ENCODE data around the gene NFIA.

Gene NFIA

DNA sequence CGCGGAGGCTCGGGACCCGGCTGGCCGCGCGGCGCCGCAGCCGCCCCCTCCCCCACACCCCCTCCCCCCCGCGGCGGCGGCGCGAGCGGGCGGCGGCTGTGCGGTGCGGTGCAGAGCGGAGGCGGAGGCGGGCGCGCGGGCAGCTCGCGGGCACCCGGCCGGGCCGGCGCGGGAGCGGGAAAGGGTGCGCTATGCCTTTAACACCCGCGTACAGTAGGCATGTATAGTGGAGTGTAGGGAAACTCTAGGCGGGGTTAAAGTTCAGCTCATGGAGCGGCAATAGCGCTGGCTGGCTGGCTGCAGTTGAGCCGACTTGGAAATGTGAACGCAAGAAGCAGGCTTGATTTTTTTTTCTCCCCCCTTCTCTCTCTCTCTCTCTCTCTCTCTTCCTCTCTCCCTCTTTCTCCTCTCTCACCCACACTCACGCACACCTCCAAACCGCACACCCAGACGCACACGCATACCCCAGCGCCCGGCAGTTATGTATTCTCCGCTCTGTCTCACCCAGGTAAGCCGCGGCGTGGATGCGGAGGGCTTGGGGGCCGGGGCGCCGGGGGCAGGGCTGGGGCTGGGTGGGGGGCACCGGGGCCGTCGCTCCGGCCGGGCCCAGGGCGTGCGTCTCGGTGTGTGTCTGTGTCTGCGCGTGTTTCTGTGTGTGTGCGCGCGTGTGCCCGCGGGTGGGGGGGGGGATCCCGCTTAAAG lies at the start of gene NFIA:
Gene NFIA (plus strand): TSS at position 251 of the 702 bp plus-strand sequence.
- no peaks in the 10 kb centered on the region for H3K36me3 ChIP-seq (ENCODE audit: control insufficient read depth in 5 of 5, insufficient read depth in 5 of 5, low read length in 5 of 5)
- H3K27me3 ChIP-seq (ENCODE audit: control insufficient read depth in 5 of 5, insufficient read depth in 4 of 5, low read length in 5 of 5), result no peaks in the 10 kb centered on the region
- peaks cover 8 to 67% (median 59%) of the 10 kb centered on the region in 5 donors for H3K4me1 ChIP-seq (ENCODE audit: control insufficient read depth in 5 of 5, insufficient read depth in 5 of 5, low read length in 5 of 5)
- peak within 1 kb of the TSS; percentile 89 for H3K27ac ChIP-seq (ENCODE audit: low read depth, low read length)
- no peaks in the 10 kb centered on the region for H3K9me3 ChIP-seq (ENCODE audit: control insufficient read depth in 5 of 5, low read length in 5 of 5)
- peak within 1 kb of the TSS; percentile 60 to 92 (median 79) for H3K9ac ChIP-seq (ENCODE audit: low read length in 5 of 5)
- peak within 1 kb of the TSS; percentile 81 to 99 (median 93) for H3K4me3 ChIP-seq (ENCODE audit: low read depth in 1 of 5, low read length in 5 of 5)

DNA sequence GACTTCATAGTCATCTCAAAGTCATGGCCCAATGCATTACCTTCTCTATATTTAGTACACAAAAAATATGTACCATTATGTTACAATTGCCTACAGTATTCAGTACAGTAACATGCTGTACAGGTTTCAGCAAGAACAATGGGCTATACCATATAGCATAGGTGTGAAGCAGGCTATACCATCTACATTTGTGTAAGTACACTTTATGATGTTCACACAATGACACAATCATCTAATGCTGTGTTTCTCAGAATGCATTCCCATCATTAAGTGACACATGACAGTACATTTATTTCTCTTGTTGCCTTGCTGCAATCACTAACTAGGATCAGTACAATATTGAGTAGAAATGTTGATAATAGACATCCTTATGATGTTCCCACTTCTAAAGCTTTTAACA lies 46.5 kb upstream of the NFIA start:
- no peaks in the 10 kb centered on the region for H3K27me3 ChIP-seq (ENCODE audit: control insufficient read depth in 5 of 5, insufficient read depth in 4 of 5, low read length in 5 of 5)
- no peak overlapping the region for H3K4me3 ChIP-seq (ENCODE audit: low read depth in 1 of 5, low read length in 5 of 5)
- H3K36me3 ChIP-seq (ENCODE audit: control insufficient read depth in 5 of 5, insufficient read depth in 5 of 5, low read length in 5 of 5), result no peaks in the 10 kb centered on the region
- no peak overlapping the region for H3K27ac ChIP-seq (ENCODE audit: low read depth, low read length)
- no peak overlapping the region for H3K9ac ChIP-seq (ENCODE audit: low read length in 5 of 5)
- no peaks in the 10 kb centered on the region for H3K4me1 ChIP-seq (ENCODE audit: control insufficient read depth in 5 of 5, insufficient read depth in 5 of 5, low read length in 5 of 5)
- H3K9me3 ChIP-seq (ENCODE audit: control insufficient read depth in 5 of 5, low read length in 5 of 5), result peaks cover 0 to 2% (median 0%) of the 10 kb centered on the region in 5 donors

DNA sequence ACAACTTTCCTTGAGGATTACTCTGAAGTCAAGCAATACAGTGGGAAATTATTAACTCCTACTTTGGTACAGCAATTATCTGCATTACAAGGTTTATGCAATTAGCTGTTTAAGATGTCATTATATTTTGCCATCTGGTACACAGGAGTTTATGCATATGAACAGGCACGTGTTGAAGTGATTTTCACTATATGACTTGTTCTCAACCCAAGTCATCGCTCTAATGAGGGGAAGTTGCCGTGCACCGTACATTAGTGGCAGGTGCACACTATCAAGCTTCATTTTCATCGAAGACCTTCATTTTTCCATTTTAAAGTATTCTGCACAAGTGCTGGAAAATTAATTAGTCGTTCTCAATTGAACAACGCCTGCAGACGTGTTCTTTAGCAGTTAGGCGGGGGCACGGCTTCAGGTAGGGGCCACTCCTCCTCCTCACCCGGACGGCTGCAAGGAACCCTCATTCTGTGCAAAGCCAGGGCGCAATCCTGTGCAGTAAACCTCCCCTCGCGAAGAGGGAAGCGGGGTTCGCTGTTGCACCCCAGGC lies 39.8 kb upstream of the NFIA start:
- no peaks in the 10 kb centered on the region for H3K9me3 ChIP-seq (ENCODE audit: control insufficient read depth in 5 of 5, low read length in 5 of 5)
- no peaks in the 10 kb centered on the region for H3K27me3 ChIP-seq (ENCODE audit: control insufficient read depth in 5 of 5, insufficient read depth in 4 of 5, low read length in 5 of 5)
- H3K4me3 ChIP-seq (ENCODE audit: low read depth in 1 of 5, low read length in 5 of 5), result peak overlapping the region; percentile 54 to 77 (median 68)
- no peak overlapping the region for H3K27ac ChIP-seq (ENCODE audit: low read depth, low read length)
- peaks cover 0 to 14% (median 6%) of the 10 kb centered on the region in 5 donors for H3K4me1 ChIP-seq (ENCODE audit: control insufficient read depth in 5 of 5, insufficient read depth in 5 of 5, low read length in 5 of 5)
- peak overlapping the region in 4 of 5 donors; percentile 57 to 93 (median 82) for H3K9ac ChIP-seq (ENCODE audit: low read length in 5 of 5)
- H3K36me3 ChIP-seq (ENCODE audit: control insufficient read depth in 5 of 5, insufficient read depth in 5 of 5, low read length in 5 of 5), result no peaks in the 10 kb centered on the region

DNA sequence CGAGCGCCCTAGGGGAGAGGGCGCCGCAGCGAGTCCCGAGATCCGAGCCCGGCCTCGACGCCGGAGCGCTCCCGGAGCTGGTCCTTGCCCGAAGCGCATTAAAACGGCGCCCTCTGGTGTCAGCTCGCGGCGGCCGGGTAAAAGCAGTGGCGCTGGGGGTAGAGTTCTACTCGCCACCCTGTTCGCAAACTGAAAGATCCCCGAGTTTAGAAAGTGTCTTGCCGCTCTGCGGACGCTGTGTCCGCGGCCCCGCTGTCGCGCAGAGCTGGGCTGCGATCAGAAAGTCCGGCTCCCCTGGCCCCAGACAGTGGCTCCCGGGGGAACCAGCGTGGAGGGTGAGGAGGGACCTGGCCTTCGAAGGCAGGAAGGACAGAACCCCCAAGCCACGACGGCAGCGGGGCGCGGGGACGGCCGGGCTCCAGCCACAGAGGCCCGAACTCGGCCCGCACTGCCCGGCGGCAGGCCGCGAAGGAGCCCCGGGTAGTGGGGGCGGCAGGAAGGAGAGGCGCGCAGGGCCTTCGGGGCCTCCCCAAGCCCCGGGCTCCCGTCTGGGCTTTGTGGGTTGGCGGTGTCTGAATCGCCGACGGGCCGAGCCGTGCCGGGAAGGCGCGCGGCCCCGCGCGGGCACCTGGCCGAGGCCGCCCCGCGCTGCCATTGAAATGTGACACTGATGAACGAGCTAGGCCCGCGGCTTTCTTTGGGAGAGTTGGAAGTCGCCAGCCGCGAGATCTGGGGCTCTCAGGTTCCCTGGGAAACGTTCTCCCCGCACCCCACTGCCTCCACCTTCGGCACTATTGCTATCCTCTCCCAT lies 39.1 kb upstream of the NFIA start:
- H3K36me3 ChIP-seq (ENCODE audit: control insufficient read depth in 5 of 5, insufficient read depth in 5 of 5, low read length in 5 of 5), result no peaks in the 10 kb centered on the region
- H3K4me3 ChIP-seq (ENCODE audit: low read depth in 1 of 5, low read length in 5 of 5), result peak overlapping the region; percentile 55 to 77 (median 68)
- peak overlapping the region; percentile 69 for H3K27ac ChIP-seq (ENCODE audit: low read depth, low read length)
- no peaks in the 10 kb centered on the region for H3K9me3 ChIP-seq (ENCODE audit: control insufficient read depth in 5 of 5, low read length in 5 of 5)
- H3K9ac ChIP-seq (ENCODE audit: low read length in 5 of 5), result peak overlapping the region in 4 of 5 donors; percentile 57 to 93 (median 82)
- H3K27me3 ChIP-seq (ENCODE audit: control insufficient read depth in 5 of 5, insufficient read depth in 4 of 5, low read length in 5 of 5), result no peaks in the 10 kb centered on the region
- H3K4me1 ChIP-seq (ENCODE audit: control insufficient read depth in 5 of 5, insufficient read depth in 5 of 5, low read length in 5 of 5), result peaks cover 0 to 14% (median 6%) of the 10 kb centered on the region in 5 donors

DNA sequence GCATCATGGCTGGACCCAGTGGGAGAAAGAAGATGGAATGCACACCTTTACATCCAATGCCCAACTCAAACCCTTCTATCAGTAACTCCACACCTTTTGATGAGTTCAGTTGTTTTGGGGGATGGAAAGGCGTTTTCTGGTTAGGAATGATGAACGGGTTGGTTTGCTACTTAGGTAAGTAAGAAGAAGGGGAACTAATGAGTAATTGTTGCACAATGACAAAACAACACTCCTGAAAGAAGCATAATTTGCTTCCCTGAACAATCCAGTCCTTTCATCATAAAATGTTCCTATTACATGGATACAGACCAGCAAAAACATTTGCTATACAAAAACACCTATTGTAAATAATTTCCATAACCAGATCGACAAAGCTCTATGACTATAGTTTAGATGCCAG lies 35.9 kb upstream of the NFIA start:
- Histone ChIP-seq H3K4me1 (ENCODE audit: control insufficient read depth in 5 of 5, insufficient read depth in 5 of 5, low read length in 5 of 5) (peaks cover 3 to 24% (median 13%) of the 10 kb centered on the region in 5 donors), H3K36me3 (ENCODE audit: control insufficient read depth in 5 of 5, insufficient read depth in 5 of 5, low read length in 5 of 5) (no peaks in the 10 kb centered on the region), H3K9ac (ENCODE audit: low read length in 5 of 5) (no peak overlapping the region), H3K27me3 (ENCODE audit: control insufficient read depth in 5 of 5, insufficient read depth in 4 of 5, low read length in 5 of 5) (no peaks in the 10 kb centered on the region), H3K9me3 (ENCODE audit: control insufficient read depth in 5 of 5, low read length in 5 of 5) (no peaks in the 10 kb centered on the region), H3K4me3 (ENCODE audit: low read depth in 1 of 5, low read length in 5 of 5) (no peak overlapping the region), H3K27ac (ENCODE audit: low read depth, low read length) (no peak overlapping the region)

DNA sequence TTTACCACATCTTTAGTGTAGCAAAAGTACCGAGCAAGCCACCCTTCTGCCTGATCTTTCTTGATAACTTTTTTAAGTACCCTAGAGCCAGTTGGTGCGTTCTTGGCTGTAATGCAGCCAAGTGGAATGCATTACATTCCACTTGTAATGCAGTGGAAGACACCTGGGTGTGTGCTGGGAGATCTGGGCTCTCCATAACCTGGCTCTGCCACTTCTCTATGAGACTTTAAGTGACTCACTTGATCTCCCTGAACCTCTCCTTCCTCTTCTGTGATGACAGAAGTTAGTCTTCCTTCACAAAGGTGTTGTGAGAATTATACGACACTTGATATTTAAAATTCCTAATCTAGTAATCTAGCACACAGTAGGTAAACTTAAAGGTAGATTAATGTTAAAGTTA lies 35.3 kb upstream of the NFIA start:
- no peak overlapping the region for H3K4me3 ChIP-seq (ENCODE audit: low read depth in 1 of 5, low read length in 5 of 5)
- H3K36me3 ChIP-seq (ENCODE audit: control insufficient read depth in 5 of 5, insufficient read depth in 5 of 5, low read length in 5 of 5), result no peaks in the 10 kb centered on the region
- no peaks in the 10 kb centered on the region for H3K27me3 ChIP-seq (ENCODE audit: control insufficient read depth in 5 of 5, insufficient read depth in 4 of 5, low read length in 5 of 5)
- H3K4me1 ChIP-seq (ENCODE audit: control insufficient read depth in 5 of 5, insufficient read depth in 5 of 5, low read length in 5 of 5), result peaks cover 3 to 30% (median 18%) of the 10 kb centered on the region in 5 donors
- no peaks in the 10 kb centered on the region for H3K9me3 ChIP-seq (ENCODE audit: control insufficient read depth in 5 of 5, low read length in 5 of 5)
- H3K27ac ChIP-seq (ENCODE audit: low read depth, low read length), result no peak overlapping the region
- no peak overlapping the region for H3K9ac ChIP-seq (ENCODE audit: low read length in 5 of 5)

DNA sequence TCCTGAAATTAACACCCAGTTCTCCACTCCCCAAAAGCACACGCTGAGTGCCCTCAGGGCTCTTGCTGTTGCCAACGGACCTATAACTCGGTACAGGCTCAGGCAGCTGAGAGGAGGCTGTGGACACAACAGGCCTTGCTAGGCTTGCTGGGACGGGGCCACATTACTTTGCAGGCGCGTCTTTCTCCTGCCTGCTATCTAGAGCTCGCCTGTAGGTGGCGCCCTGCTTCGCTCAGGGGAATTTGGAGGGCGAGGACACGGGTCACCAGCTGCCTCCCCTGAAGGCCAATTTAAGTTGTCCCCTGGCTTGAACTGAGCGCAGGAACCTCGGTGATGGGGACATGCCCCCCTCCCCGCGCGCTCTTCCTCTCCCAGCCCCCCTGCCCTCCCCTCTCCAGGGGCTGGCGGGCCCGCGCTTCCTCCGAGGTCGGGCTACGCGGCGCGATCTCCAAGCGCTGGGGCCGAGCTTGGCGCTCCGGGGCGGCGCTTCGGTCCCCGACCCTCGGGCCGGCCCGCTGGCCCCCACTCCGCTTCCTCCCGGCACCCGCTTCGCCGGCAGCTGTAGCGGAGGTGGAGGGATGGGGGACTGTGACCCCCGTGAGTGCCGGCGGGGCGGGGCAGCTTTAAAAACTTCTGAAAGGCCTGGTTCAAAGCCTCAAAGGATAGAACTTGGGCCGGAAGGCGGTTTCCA lies 32.4 kb upstream of the NFIA start:
- peaks cover 3 to 45% (median 42%) of the 10 kb centered on the region in 5 donors for H3K4me1 ChIP-seq (ENCODE audit: control insufficient read depth in 5 of 5, insufficient read depth in 5 of 5, low read length in 5 of 5)
- no peaks in the 10 kb centered on the region for H3K27me3 ChIP-seq (ENCODE audit: control insufficient read depth in 5 of 5, insufficient read depth in 4 of 5, low read length in 5 of 5)

DNA sequence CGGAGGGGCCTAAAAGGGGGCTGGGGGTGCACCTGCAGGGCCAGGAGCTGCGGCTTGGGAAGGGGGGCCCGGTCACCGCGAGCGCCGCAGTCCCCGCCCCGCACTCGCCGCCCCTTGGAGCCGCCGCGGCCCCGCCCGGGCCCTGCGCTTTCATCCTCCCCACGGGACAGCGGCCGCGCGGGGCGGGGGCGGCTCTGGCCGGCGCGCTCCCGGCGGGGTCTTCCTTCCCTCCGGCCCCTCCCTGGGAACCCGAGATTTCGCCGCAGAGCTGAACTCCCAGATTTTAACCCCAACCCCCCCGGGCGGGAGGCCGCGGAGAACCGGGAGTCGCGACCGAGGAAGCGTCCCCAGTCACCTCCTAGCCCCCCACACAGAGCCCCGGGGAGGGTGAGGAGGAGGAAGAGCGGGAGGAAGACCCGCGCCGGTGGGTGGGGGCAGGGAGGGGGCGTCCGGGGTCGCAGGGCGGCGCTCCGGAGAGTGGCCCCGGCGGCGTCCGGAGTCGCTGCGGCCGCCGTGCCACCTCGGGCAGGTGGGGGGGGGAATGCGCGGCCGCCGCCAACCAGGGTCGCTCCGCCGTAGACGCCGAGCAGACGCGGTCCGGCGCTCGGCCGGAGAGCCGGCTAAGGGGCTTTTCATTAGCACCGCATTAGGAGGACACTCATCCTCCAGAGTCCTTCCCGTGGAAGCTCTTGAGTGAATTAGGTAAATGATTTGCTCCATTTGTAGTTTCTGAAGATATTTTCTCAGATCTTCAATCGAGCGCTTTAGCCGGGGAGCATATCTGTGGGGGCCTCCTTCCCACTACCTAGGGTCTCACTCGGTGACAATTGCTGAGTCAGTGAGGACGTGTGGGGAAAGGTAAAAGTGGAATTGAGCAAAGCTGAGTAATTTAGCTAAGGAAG lies 31.6 kb upstream of the NFIA start:
- peak overlapping the region; percentile 35 to 90 (median 76) for H3K9ac ChIP-seq (ENCODE audit: low read length in 5 of 5)
- H3K9me3 ChIP-seq (ENCODE audit: control insufficient read depth in 5 of 5, low read length in 5 of 5), result no peaks in the 10 kb centered on the region
- no peaks in the 10 kb centered on the region for H3K27me3 ChIP-seq (ENCODE audit: control insufficient read depth in 5 of 5, insufficient read depth in 4 of 5, low read length in 5 of 5)
- peak overlapping the region; percentile 96 for H3K27ac ChIP-seq (ENCODE audit: low read depth, low read length)
- H3K4me3 ChIP-seq (ENCODE audit: low read depth in 1 of 5, low read length in 5 of 5), result peak overlapping the region; percentile 73 to 90 (median 82)
- peaks cover 3 to 48% (median 45%) of the 10 kb centered on the region in 5 donors for H3K4me1 ChIP-seq (ENCODE audit: control insufficient read depth in 5 of 5, insufficient read depth in 5 of 5, low read length in 5 of 5)
- no peaks in the 10 kb centered on the region for H3K36me3 ChIP-seq (ENCODE audit: control insufficient read depth in 5 of 5, insufficient read depth in 5 of 5, low read length in 5 of 5)

More for the DNA sequence above, 32.4 kb upstream of the NFIA start:
- Histone ChIP-seq H3K4me3 (ENCODE audit: low read depth in 1 of 5, low read length in 5 of 5) (peak overlapping the region; percentile 71 to 90 (median 82)), H3K27ac (ENCODE audit: low read depth, low read length) (peak overlapping the region; percentile 96), H3K9ac (ENCODE audit: low read length in 5 of 5) (peak overlapping the region in 4 of 5 donors; percentile 21 to 90 (median 82)), H3K36me3 (ENCODE audit: control insufficient read depth in 5 of 5, insufficient read depth in 5 of 5, low read length in 5 of 5) (no peaks in the 10 kb centered on the region), H3K9me3 (ENCODE audit: control insufficient read depth in 5 of 5, low read length in 5 of 5) (no peaks in the 10 kb centered on the region)

DNA sequence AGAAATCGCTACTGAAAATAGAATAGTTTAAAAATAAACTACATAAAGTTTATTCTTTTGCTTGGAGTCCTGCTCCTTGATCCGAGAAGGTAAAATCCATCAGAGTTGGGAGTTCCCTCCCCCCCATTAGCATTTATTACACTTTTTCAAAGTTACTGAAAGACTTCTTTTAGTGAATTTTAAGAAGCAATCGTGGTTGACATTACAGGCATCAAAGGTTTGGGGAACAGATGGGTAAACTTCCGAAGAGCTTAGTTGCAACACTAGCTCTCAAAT lies 31.0 kb upstream of the NFIA start:
- Histone ChIP-seq H3K9me3 (ENCODE audit: control insufficient read depth in 5 of 5, low read length in 5 of 5) (no peaks in the 10 kb centered on the region), H3K36me3 (ENCODE audit: control insufficient read depth in 5 of 5, insufficient read depth in 5 of 5, low read length in 5 of 5) (no peaks in the 10 kb centered on the region), H3K4me3 (ENCODE audit: low read depth in 1 of 5, low read length in 5 of 5) (peak overlapping the region; percentile 73 to 90 (median 82)), H3K27me3 (ENCODE audit: control insufficient read depth in 5 of 5, insufficient read depth in 4 of 5, low read length in 5 of 5) (no peaks in the 10 kb centered on the region), H3K4me1 (ENCODE audit: control insufficient read depth in 5 of 5, insufficient read depth in 5 of 5, low read length in 5 of 5) (peaks cover 3 to 54% (median 49%) of the 10 kb centered on the region in 5 donors), H3K9ac (ENCODE audit: low read length in 5 of 5) (peak overlapping the region; percentile 35 to 90 (median 76)), H3K27ac (ENCODE audit: low read depth, low read length) (peak overlapping the region; percentile 96)
